GM19043 (cell line): ENCODE data around the gene RAC3.

Source experiments
- ATAC-seq: cut with Tn5 transposase; IDR thresholded peaks from one replicate; pipeline ENCODE4 v1.9.1; 2021; ENCODE audit warnings: low read depth; ENCODE audit not compliant: unreplicated experiment

The RAC3 gene

DNA sequence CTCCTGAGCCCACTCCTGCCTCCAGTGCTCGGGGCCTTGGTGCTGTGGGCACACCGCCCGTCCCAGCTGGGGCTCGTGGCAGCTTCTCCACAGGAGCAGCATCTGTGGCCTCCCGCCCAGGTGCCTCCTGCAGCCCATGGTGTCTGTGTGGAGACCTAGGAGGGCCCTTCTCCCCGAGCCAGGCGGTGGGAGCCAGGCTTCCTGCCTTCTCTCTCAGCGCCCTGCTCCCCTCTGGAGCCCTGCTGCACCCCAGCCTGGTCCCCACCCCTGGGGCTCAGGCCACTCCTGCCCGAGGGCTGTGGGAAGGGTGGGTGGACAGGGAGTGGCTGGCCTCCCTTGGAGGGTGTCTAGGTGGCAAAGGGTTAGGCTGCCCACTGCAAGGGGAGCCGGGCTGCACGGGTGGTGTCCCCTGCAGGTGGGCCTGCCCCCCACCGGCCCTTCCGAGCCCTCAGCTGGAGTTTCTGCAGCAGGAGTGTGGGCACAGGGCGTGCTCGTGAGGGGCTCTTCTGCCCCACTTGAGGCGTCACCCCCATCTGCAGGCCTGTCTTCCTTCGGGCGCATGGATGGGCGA is 19.8 kb upstream of the RAC3 start:
- ATAC-seq, result no peak

DNA sequence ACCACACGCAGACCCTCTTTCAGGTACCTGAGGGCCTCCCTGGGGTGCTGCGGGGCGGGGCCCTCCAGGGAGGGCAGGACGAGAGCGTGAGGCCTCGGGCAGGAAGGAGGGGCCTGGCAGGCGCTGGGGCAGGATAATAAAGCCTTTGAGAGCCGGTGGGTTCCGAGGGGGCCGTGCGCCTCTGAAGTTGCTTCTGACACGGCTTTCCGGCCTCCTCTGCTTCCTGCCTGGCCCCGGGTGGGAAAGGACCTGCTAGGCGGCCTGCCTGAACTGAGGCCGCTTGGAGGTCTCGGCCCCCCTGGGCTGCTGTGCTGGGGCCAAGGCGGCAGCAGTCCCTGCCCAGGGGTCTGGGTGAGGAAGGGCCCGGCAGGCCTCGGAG is 19.2 kb upstream of the RAC3 start:
- no peak for ATAC-seq

DNA sequence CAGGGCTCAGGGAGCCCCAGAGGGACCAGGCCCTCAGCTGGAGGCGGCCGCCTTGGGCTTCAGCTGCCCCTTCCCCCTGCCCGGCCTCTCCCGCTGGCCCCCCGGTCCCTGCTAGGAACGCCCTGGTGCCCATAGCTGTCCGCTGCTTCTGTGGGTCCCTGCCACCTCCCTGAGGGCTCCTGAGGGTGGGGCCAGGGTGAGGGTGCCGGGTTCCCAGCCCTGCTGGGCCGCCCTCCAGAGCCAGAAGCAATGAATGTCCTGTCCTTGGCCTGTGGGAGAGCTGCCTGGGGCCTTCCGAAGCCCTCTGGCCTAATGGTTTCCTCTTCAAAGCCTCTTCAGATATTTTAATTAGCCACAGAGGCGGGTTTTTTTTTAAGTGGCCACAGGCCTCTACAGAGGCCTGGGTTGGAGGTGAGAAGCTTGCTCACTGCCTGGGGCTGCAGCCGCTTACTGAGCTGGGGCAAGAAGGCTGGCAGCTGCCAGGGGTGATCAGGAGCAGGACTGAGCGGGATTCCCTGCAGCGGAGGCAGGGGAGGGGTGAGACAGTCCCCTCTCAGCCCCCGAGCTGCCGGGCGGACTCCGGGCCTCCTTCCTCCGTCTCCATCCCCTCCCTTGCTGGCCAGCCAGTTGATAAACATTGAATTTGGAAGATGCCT is 18.7 kb upstream of the RAC3 start:
- ATAC-seq, result no peak

DNA sequence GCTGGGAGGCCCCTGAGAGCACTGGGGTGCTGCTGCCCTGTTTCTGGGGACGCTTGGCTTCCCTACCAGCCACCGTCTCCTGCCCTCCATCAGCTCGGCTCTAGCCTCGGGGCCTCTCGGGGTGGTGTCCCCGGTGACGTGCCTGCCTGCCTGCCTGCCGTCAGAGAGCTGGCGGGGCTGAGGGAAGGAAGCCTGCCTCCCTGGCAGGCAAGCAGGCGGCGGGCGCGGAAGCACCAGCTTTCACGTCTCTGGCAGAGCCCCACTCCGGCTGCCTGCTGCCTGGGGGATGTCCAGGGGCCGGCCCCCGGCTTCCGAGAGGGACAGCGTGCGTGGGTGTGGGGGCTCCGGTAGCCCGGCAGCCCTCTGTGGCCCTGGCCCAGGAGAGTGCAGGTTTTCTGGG is 18.1 kb upstream of the RAC3 start:
- no peak for ATAC-seq

DNA sequence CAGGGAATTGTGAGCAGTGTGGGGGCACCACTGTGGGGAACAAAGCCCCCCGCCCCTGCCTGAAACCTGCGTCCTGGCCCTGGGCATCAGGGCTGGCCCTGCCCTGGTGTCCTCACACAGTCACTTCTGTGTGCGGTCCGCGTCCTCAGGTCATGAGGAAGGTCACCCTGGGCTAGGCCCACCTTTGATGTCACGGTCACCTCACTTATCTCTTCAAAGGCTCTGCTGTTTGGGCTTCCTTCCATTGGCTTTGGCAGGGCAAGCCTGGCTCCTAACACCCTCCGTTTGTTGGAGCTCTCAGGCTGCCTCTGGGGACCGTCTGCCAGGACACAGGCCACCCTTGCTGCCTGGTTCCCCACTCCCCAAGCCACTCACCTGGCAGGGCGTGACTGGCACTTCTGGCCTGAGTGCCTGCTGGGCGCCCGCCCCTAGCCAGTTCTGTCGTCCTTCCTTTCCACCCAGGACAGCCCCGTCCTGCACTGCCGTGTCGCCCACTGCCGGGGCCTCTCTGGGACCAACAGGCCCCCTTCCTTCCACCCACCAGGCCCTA is 17.6 kb upstream of the RAC3 start:
- no peak for ATAC-seq

DNA sequence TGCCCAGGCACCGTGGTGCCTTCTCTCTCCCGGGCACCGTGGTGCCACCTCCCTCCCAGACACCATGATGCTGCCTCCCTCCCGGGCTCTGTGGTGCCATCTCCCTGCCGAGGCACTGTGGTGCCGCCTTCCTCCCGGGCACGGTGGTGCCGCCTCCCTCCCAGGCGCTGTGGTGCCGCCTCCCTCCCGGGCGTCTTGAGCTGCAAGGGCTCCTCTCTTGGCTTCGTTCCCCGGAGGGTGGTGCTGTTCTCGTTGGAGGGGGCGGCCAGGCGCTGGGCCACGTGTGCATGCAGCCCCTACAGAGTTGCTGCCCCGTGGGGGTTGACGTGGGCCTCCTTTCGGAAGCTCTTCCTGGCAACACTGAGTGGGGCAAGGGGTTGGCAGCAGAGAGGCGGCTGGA is 17.0 kb upstream of the RAC3 start:
- no peak for ATAC-seq

DNA sequence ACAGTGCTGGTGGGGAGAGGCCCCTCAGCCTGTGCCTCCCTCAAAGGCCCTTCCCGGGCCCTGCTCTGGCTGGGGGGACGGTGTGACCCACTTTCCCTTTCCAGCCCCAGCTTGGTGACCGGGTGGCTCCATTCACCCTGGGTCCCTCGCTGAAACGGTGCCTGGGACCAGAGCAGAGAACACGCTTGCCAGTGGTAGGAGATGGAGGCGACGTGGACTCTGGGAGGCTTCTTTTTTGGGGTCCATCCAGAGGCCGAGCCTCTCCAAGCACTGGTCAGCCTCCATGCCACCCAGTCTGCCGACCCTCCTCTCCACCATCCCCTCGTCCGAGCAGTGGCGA is 16.5 kb upstream of the RAC3 start:
- ATAC-seq, result no peak

DNA sequence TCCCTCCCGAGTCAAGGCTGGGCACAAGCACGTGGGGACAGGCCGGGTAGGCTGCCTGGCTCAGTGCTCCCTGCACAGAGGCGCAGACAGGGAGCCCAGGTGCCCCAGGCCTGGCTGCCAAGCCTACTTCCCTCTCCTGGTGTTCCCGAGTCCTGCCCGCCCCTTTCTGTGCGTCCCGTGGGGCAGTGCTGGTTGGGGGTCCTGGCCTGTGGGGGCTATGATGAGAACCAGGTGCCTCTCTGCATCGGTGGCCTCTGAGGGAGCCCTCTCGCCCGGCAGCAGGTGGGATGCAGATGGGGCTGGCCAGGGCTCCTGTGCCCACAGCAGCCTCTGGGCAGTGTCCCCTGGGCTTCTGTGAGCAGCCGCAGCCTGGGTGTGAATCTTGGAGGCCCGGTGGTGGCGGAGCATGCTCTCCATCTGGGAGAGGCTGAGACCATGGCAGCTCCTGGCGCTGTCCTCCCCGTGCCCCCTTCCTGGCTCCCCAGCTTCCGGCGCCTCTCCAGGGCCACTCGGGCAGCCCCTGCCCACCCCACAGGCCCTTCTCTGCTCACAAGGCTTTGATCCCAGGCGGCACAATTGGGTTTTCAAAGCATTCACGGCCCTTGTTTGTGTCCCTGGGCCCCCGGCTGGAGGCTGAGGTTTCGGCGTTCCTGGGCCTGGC is 16.0 kb upstream of the RAC3 start:
- ATAC-seq, result no peak

DNA sequence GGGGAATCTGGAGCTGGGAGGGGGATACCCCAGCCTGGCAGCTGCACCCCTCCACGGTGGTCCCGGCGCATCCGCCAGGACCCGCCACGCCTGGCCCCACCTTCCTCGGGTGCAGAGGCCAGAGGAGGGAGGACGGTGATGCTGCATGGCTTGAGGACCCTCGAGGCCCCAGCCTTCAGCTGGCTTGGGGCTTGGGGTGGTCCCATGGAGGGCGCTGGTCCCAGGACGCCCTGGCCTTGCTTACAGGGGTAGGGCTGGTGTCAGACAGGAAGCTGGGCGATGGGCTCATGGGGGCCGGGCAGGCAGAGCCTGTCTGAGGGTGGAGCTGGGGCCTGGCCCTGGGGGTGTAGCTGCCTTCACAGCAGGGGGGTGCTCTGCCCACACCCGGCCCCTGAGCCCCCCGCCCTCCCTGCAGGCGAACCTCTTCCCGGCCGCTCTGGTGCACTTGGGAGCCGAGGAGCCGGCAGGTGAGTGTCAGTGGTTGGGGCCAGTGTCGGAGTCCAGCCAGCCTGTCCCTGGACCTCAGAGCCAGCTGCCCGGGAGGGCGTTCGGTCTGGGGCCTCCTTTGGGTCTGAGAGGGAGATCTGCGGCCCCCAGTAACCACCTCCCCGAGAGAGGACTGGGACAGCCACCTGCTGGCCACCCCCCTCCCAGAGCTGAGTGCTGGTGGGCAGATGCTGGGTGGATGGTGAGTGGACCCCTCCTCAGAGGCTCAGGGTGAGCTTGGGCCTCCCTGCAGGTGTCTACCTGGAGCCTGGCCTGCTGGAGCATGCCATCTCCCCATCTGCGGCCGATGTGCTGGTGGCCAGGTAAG is 15.2 kb upstream of the RAC3 start:
- ATAC-seq, result no peak

DNA sequence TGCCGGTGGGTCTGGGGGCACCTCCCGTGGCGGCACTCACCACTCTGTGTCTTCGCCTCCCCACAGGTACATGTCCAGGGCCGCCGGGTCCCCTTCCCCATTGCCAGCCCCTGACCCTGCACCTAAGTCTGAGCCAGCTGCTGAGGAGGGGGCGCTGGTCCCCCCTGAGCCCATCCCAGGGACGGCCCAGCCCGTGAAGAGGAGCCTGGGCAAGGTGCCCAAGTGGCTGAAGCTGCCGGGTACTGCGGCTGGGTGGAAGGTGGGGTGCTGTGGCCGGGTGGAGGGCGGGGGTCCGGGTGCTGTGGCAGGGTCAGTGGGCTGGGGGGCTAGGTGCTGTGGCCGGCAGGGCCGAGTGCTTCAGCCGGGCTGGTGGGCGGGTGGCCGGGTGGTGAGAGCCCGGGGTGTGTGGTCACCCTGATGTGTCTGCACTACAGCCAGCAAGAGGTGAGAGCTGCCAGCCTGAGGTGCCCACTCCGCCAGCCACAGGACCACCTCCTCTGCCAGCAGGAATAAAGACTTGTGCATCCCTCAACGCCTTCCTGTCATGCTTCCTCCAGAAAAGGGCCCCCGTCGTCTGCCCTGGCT is 14.5 kb upstream of the RAC3 start:
- ATAC-seq, result no peak

DNA sequence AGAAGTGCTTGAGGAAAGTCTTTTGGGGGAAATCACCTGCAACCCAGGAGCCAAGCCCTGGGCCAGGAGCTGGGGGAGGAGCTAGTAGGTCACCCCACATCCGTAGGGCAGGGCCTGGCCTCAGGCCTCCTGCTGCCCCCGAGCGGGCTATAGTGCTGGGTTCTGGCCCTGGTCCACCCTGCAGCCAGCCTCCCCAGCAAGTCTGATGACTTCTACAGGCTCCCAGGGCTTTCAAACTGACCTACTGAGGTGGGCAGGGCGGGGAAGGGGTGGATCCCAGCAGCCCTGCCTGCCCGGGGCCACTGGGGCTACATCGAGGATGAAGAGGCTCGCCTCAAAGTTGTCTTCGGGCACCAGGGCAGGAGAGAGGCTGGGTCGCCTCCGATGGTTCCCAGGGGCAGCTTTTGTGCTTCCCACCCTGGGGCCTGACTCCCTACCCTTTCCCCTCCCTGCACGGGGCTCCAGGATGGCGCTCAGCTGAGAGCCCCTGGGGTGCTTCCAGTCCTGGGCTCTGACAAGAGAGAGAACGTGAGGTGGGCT is 13.8 kb upstream of the RAC3 start:
- no peak for ATAC-seq

DNA sequence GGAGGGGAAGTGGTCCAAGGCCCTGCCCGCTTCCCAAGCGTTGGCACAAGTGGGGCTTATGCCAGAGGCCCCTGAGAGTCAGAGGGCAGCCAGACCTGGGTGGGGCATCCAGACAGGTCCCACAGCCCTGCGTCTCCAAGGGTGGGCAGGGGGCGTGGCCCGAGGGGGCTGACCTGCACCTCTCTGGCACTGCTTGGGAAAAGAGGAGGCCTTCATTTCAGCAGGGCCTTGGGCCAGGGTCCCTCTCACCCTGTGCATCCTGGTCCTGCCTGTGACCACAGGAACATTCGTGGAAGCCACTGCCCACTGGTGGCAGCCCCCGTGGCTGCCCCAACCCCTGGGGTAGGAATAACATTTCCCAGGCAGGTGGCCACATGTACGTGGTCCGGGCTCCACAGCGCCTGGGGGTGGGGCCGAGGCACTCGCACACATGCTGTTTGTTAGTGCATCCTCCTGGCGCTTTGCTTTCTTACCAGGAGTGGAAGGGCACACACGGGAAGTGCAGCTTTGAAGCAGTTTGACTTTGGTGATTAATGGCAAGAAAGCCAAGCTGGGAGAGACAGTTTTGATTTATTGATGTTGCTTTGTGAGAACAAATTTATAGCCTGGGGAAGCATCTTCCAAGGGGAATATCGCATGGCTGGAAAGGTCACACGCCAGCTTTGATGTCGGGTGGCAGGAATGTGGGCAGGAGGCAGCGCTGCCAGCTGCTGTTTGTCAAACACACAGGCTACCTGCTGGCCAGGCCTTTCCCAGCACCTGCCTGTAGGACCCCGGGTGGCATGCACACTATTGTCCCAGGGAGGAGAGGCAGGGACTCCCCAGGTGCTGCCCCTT is 13.1 kb upstream of the RAC3 start:
- ATAC-seq, result no peak

DNA sequence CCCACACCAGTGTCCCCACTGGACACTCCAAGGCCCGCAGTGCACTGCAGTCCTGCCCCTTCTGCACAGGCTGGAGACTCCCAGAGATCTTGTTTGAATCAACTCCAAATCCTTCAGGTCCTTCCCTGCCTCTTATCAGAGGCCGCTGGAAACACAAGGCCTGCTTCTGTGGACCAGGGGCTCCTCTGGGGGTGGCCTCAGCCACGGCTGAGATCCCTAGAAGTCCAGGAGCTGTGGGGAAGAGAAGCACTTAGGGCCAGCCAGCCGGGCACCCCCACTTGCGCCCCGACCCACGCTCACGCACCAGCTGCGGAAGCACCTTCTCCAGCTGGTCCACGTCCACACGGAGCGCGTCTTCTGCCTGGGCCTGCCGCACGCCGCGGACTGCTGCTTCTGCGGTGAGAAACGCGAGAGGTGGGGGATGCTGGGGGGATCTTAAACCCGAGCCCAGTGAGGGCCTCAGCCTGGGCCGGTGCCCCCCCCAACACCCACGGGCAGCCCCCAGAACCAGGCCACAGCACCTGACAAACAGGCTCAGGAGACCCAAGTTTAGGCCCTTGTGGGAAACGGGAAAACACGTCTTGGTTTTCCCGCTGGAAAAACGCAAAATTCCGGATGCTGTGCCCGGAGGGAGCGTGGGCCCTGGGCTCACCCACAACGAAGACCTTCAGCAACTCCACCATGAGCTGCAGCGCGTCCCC is 12.3 kb upstream of the RAC3 start:
- no peak for ATAC-seq

DNA sequence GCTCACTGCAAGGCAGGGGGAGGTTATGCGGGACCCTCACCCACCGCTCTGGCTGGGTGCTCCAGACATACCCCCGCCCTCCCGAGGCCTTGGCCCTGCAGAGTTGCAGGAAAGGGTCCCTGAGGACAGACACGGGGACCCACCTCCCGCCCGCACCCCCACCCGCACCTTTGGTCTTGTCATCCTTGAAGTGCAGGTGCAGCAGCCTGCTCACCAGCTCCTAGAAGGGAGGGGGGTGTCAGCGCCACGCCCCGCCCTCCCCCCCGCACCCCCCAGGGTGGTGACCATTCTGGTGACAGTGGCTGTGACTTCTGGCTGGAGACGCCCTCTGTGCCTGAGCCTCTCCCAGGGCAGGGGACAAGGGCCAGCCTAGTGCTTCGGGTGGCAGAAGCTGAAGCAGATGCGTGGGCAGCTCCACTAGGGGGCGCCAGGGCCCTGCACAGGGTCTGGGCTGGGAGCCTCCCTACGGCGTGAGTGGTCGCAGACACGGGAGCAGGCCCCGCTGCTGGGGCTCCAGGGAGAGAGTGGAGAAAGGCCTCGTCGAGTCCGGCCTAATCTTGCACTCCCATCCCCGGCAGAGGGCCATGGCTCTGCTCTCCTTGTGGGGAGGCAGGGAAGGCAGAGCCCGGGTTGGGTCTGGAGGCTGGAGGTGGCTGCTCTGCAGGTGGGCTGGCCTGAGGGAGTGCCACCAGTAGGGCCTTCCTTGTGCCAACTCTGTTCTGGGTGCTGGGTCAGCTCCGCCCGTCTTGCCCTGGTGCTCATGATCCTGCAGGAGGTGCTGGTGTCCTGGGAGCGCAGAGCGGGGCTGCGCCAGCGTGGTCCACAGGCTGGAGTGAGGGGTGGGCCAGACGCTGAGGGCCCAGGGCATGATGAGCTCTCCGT is 11.5 kb upstream of the RAC3 start:
- ATAC-seq, result no peak

DNA sequence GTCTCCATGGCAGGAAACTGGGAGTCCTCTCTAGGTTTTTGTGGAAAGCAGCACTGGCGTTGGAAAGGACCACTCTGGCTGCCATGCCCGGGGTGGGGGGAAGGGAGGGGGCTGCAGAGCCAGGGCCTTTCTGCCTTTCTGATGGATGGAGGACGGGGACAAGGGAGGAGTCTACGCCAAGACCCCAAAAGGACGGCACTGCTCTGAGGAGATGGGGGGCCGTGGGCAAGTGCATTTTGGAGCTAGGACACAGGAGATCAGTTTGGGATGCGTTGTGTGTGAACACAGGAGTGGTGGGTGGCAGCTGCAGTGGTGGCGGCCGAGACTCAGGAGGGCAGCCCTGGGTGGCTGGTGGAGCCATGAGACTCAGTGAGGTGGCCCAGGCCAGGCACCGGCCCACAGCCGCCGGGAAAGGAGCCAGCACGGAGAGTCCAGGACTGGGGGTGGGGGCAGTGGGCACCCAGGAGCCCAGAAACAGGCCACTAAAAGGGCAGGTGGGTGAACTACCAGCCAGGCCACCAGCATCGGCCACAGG is 10.8 kb upstream of the RAC3 start:
- no peak for ATAC-seq

DNA sequence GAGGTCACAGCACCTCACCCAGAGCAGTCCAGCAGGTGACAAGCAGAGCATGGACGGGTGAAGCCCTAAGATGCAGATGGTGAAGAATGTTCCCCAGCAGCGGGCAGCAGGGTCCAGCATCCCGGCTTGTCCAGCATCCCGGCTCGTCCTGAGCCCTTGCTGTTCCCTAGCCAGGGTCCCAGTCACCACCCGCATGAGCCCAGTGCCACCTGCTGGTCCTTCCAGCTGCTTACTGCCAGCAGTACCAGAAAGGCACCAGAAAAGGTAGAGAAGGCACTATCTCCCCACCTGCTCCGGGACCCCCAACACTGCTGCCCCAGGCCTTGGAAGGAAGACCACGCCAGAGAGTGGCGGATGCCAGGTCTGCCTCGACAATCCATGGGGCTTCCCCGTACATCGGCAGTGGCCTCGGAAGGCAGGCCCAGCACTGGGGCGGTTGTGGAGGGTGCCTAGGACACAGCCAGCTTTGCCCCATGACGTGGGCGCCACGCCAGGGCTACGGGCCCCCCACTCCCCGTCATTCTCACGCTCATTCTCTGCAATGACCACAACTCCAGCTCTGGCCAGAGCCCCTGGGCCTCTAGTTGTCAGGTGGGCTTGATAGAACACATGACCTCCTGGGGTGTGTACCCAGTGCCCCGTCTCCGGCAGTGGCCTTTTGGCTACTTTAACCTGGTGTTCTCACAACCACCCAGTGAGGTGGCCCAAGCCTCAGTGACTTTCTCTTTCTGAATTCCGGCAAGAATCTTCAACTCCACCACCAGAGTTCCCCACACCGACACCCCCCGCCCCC is 10.2 kb upstream of the RAC3 start:
- no peak for ATAC-seq

DNA sequence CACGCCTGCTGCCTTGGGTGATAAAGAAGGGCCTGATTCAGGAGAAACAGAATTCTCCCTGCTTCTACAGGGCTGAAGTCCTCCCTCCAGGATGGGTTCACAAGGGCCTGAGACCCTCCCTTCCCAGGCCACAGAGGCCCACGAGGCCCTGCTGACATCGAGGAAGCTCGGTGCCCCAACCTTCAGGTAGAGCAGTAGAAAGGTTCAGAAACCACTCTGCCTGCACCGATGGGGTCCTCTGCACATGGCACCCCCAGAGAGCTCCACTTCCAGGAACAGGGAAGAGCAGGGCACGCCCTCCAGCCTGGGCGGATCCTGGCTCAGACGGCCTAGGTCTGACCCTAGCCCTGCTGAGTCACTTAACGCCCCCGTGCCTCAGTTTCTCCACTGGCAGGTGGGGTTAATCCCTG is 9.6 kb upstream of the RAC3 start:
- ATAC-seq, result no peak
